GM23248 (cell line): ENCODE results near the gene BPIFA1.

Source experiments
- EZH2 ChIP-seq: fragments of 200-600 bp; sonication (generic); IDR thresholded peaks from 2 replicates; pipeline ENCODE4 v1.6.1; 2018; ENCODE audit warnings: antibody characterized with exemption, mild to moderate bottlenecking; ENCODE audit not compliant: insufficient read depth, poor library complexity, severe bottlenecking
- EZH2phosphoT487 ChIP-seq: fragments of 200-600 bp; sonication (generic); IDR thresholded peaks from 2 replicates; pipeline ENCODE4 v1.6.1; 2018; ENCODE audit warnings: antibody characterized with exemption, moderate library complexity, mild to moderate bottlenecking, low read depth; ENCODE audit not compliant: insufficient read depth

DNA sequence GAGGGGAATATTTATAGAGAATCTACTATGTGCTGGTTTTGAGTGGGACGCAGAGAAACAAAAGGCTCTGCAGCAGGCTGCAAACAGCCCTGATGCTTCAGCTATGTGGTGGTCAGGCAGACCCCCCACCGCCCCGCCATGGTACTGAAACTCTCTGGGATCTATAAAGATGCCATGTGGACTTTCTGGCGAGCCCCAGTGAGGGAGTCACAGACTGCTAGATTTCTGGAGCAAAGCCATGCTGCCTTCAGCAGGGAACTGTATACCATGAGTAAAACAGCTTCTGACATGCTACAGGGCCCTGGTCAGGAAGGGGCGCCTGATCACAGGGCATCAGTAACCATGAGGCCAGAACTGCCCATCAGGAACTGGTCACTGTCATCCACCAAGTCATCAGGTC, 28.0 kb downstream of the BPIFA1 start:
- TF ChIP-seq EZH2 (no peak), EZH2phosphoT487 (no peak)
